ENCODE measurements around the gene NRG3.

DNA sequence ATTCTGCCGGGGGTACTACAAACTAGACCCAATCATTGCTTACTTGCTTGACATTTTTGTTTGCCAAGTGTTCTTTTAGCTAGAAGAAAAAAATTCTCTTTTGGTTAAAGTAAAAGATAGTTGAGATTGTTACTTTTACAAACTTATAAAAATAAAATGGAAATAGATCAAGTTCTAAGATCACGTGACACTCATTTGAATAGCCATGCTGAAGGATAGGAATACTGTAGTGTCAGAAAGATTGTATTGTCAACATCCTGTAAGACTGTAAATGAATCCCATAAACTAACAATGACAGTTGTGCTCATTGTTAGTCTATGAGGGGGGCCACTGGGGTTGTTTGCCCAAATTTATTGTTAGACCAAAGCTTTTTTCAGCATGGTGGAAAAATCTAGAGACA lies 10.5 kb downstream of the NRG3 start:
- TF ChIP-seq POLR2AphosphoS5 (IDR thresholded peaks at IDR 0.05; ENCODE audit: low read depth, low read length) (no peak), TAF1 (IDR thresholded peaks at IDR 0.05; ENCODE audit: borderline replicate concordance, low read depth, low read length) (no peak)

All from GM12892 (cell line).